NCI-H1417 treated with DMSO at 0.1 percent for 48 hours (cell line): Measurements from ENCODE around the gene SAP130.

Experiments used
- DNase-seq: peaks from one replicate; lab custom pipeline; 2025; lab: John Stamatoyannopoulos, UW

The SAP130 gene

DNA sequence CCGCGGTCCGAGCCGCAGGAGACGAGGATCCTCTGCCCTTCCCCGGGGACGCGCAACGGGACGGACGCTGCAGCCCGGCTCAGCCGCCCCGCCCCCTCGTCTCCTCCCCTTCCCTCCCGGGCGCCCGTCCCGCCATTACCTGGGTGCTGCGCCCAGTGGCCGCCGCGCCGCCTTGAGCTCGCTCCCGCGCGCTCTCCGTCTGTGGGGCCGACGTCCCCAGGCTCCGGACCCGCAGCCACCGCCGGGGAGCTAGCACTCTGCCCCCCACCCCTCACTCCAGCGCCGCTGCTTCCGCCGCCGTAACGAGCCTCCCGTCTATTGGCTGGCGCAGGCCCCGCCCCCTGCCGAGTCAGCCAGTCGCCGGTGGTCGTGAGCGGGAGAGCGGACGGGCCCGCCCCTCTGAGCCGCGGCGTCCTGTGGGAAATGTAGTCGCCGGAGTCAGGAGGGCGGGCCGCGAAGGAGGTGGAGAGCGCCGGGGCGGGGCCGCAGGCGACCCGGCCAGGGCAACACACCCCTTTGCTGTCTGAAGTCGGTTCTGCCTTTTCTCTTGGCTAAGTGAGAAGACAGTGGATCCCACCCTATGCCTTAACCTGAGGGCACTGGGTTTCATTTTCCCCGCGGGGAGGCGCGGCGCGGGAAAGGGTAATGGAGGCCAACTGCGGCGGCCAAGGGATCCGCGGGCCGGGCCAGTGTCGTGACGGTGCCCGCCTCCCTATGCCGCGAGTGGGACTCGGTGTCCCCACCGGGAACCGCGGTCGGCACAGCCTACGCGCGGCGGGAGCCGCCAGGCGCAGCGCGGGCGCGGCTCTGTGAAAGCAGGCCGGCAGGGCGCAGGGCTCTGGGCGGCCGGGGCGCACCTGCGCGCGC, at the start of gene SAP130:
Gene SAP130 (minus strand): TSS at position 259 of the 867 bp plus-strand sequence. CDS start 1,767 bp downstream, outside the sequence.
- peak; percentile 68 for DNase-seq

DNA sequence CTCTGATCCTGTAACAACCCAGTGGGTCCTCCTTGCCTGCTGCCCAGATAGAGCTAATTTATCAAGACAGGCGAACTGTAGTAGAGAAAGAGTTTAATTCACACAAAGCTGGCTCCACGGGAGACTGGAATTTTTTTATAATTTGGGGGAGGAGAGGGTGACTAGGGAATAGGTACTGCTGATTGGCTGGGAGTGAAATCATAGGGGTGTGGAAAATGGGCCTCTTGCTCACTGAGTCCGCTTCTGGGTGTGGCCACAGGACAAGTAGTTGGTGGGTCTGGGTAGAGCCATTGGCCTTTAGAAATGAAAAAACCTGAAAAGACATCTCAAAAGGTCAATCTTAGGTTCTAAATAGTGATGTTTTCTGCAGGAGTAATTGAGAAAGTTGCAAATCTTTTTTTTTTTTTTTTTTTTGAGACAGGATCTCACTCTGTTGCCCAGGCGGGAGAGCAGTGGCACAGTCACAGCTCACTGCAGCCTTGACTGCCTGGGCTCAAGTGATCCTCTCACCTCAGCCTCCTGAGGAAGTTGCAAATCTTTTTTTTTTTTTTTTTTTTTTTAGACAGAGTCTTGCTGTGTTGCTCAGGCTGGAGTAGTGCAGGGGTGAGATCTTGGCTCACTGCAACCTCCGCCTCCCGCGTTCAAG, 48.7 kb upstream of the SAP130 start:
- no peak for DNase-seq

DNA sequence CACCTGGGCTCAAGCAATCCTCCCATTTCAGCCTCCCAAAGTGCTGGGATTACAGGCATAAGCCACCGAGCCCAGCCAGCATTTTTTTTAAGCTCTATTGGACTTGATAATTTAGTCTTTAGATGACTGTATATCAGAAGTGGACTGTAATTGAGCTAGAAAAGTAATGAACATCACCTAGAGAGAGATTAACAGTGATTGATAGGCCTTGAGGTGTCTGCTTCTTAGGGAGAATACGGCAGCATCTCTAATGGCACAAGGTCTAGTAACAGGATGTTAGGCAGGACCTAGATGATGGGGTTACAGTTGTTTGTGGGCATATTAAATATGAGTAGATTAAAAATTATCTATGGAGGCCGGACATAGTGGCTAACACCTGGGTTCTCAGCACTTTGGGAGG, 45.4 kb upstream of the SAP130 start:
- no peak for DNase-seq

DNA sequence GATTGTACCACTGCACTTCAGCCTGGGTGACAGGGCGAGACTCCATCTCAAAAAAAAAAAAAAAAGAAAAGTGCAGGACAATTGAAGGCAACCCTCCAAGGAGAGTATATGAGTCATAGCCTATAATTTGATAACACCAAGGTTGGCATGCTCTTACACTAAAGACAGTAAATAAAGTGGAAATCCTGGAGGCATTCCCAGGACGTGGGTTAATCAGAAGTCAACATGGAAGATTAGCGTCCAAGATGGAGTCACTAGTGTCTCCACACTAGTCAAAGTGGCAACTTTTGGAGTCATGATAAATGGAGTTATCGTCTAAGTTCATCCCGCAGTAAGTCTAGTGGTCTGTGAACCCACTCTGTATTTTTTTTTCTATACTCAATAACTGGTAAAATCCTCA, 41.9 kb upstream of the SAP130 start:
- DNase-seq: no peak

DNA sequence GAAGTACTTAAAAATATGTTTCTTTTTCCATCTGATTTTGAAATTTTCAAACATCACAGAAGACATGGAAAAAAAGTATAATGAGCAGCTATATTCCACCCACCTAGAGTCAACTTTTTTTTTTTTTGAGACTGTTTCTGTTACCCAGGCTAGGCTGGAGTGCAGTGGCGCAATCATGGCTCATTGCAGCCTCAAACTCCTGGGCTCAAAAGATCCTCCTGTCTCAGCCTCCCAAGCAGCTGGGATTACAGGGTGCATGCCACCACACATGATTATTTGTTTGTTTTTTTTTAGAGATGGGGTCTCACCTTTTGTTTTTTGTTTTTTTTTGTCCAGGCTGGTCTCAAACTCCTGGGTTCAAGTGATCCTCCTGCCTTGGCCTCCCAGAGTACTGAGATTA, 36.5 kb upstream of the SAP130 start:
- no peak for DNase-seq

DNA sequence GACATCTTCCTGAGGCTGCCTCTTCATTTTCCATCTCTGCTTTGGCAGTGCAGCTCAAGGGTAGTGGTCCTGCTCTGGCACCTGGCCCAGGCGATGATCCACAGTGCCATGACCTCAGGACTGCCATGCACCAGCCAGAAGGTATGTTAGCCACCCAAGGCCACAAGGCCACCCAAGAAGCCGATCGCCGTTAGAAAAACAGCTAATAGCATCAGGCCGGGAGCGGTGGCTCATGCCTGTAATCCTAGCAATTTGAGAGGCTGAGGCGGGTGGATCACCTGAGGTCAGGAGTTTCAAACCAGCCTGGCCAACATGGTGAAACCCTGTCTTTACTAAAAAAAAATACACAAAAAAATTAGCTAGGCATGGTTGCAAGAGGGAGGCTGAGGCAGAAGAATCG, 34.7 kb upstream of the SAP130 start:
- no peak for DNase-seq

DNA sequence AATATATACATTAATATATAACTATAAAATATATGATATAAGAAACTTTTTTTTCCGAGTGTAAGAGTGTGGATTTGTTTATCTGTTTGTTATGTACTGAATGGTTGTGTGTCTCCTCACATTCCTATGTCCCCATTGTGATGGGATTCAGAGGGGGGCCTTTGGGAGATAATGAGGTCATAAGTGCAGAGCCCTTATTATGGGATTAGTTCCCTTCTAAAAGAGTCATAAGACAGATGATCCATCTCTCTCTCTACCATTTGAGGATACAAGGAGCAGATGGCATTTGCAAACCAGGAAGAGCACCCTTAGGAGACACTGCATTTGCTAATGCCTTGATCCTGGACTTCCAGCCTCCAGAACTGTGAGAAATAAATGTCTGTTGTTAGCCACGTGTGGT, 30.3 kb upstream of the SAP130 start:
- no peak for DNase-seq

DNA sequence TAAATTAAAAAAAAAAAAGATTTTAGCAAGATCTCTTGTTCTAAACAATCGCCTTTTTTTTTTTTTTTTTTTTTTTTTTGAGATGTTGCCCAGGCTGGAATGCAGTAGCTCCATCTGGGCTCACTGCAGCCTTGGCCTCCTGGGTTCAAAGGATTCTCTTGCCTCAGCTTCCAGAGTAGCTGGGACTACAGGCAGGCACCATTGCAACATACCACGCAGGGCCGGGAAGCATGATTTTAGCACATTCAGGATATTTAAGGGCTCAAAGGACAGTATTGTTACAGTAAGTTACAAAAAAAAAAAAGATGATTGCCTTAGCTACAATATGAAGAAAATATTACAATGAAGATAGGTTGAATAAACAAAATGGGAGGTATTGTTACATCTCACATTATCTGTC, 29.5 kb upstream of the SAP130 start:
- DNase-seq: no peak

DNA sequence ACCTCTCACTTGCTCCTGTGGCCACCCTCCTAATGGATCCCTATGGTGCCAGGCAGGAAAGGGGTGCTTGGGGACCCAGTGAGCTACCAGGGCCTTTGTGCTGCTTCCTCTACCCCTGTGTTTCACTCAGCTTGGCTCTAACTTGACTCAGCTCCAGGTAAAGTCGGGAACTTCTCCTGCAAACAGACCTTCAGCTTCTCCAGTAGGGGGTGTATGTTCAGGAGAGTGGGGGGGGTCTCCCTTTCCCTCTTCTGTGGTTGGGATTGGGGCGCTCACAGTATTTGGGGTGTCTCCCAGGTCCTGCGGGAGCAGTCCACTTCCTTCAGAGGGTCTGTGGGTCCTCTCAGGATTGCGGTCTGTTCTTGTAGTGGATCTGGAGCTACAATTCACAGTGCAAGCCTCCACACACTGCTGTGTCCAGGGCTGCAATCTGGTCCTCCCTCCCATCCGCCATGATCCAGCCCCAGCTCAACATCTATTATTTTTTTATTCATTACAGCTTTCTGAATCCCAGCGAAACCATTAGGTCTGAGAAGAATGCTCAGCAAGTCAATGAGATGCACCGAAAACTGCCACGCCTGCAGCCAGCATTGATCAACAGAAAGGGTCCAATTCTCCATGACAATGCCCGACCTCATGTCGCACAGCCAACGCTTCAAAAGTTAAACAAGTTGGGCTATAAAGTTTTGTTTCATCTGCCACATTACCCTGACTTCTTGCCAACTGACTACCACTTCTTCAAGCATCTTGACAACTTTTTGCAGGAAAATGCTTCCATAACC, 26.4 kb upstream of the SAP130 start:
- DNase-seq: no peak

DNA sequence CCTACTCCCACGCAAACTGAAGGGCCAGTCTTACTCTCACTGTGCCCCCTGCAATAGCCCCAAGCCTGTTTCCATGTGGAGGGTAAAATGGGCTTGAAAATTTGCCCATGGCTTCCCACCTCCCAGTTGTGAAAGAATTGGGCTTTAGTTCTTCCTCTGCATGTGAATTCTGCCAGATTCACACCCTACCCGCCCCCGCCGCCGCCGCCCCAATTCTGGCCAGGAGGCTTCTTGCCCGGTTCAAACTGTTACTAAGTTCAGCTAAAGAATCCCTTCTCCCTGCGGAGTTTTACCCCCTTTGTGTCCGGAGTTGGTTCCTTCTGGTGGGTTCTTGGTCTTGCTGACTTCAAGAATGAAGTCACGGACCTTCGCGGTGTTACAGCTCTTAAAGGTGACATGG, 25.5 kb upstream of the SAP130 start:
- DNase-seq: no peak

DNA sequence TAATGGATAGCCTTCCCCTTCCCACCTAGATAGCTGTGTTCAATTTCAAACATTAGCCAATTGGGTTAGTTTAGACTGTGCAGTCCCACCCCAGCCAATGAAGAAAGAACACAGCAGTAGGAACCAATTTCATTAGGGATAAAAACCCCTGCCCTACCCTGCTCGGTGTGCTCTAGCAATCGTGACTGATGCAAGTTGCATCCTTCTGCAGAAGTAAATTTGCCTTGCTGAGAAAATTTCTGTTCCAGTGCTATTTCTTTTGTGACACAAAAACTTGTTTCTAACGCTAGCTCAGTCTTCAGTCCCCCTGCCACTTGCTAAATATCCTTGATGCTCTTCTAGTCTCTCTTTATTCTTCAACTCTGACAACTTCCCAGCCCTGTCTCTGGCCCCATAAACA, 15.2 kb upstream of the SAP130 start:
- no peak for DNase-seq

DNA sequence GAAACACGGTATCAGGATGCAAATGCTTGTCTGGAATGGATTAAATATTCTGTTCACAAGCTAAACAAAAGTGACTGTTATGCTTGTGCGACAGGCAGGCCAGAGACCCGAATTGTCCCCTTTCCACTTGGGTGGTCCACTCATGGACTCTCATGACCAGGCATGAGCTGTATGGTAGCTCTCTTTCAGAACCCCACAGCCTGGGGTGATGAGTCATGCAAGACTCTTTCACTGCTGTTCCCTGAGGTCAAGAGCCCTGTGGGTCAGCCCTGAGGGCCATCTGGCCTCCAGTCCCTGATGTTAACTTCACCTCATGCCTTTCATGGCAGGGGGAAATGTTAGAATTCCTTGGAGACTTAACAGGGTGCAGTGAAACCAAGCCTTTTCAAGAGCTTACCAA, 13.7 kb upstream of the SAP130 start:
- DNase-seq: no peak

DNA sequence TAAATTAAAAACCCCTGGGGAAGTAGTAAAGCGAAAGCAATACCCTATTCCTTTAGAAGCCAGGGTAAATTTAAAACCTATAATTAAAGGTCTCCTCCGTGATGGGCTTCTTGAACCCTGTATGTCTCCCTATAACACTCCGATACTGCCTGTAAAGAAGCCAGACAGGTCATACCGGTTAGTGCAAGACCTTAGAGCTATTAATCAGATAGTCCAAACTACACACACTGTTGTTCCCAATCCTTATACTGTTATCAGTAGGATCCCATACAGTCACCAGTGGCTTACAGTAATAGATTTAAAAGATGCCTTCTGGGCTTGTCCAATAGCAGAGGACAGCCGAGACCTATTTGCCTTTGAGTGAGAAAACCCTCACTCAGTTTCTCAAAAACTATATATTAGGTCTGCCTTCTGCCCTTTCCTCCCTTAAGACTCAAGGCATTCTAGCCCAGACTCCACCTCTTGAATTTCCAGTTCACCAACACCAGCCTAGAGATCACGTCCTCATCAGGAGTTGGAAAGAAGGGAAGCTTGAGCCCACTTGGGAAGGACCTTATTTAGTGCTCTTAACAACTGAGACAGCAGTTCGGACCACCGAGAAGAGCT, 12.4 kb upstream of the SAP130 start:
- DNase-seq: no peak

DNA sequence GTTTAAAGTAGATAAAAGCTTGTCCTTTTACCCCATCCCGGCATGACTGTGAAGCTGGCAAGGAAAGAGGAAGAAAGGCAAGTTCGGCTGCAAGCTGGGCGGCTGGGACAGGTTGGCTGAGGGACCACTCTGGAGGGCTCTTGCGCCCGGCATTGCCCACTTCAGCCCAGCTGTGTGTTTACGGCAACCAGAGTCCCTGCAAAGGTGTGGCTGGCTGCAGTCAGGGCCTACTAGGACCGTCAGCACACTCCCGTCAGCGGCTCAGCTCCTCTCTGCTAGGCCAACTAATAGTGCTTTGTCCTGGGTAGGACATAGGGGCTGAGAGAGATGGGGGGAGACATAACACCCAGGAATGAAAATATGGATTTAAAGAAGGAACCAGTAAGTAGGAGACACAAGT, 11.7 kb upstream of the SAP130 start:
- DNase-seq: no peak

DNA sequence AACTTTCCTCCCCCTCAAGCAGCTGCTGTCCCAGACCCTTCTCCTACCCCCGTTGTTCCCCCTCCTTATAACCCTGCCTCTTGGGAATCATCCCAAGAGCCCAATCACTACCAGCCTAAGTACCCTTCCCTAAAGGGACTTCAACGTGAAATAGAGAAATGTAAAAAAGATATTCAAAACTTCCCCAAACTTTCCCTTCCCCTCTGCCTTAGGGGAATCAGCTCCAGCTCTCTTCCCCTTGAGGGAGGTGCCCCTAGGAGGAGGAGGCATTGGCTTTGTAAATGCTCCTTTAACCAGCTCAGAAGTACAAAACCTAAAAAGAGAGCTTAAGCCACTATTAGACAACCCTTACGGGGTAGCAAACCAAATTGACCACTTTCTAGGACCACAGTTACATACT, 10.6 kb upstream of the SAP130 start:
- no peak for DNase-seq

DNA sequence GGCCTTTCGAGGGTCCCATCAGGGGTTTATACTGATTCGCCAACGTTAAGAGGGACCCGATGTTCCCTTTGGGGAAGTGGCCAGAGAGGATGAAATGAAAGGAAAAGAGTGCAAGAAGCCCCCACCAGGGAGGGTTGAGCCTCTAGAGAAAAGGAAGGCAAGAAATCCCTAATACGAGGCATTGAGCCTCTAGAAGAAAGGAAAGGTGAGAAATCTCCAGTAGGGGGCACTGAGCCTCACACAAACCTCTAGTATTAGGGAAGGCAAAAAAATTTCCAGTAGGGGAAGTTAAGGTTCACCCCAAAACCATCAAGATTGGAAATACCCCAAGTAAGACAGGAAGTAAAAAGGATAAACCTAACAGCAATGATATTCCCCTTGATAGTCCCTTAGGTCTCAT, 9.8 kb upstream of the SAP130 start:
- DNase-seq: no peak

DNA sequence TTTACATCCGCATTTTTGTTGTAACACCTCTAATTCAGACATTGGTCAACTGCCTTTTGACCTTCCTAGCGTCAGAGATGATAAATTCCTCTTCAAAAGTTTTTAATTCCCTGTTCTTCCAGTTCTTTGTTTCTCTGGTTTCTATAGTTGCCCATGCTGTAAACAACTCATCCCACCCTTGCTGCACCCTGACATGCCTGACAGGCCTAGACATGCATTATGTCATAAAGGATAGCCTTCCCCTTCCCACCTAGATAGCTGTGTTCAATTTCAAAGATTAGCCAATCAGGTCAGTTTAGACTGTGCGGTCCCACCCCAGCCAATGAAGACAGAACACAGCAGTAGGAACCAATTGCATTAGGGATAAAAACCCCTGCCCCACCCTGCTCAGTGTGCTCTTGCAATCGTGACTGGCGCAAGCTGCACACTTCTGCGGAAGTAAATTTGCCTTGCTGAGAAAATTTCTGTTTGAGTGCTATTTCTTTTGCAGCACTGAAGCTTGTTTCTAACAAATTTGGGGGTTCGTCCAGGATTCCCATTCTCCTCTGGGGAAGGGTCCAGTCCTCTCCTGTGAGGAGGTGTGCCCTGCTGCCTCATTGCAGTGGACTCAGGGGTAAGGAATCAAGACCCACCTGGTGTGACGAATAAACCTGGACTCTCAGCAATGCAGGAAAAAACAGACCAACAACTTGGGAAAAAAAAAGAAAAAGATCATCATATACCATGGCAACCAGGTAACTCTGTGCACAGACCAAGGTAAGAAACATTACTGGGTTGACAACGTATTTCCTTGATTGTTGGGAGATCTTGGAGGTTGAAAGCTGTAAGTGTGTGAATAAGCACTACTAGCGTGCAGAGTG, 9.1 kb upstream of the SAP130 start:
- DNase-seq: no peak

DNA sequence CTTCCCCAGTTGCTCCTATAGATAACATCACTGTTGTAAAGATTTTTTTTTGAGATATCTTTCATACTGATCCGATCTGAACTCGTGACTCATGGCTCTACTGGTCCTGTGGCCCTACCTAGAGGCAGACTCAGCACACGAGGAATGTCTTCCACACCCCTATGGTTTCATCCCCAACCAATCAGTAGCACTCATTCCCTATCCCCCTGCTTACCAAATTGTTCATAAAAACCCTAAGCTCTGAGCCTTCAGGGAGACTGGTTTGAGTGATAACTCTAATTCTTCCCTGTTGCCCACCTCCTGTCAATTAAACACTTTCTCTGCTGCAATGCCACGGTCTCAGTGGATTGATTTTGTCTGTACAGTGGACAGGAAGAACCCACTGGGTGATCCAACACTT, 4.2 kb upstream of the SAP130 start:
- no peak for DNase-seq

DNA sequence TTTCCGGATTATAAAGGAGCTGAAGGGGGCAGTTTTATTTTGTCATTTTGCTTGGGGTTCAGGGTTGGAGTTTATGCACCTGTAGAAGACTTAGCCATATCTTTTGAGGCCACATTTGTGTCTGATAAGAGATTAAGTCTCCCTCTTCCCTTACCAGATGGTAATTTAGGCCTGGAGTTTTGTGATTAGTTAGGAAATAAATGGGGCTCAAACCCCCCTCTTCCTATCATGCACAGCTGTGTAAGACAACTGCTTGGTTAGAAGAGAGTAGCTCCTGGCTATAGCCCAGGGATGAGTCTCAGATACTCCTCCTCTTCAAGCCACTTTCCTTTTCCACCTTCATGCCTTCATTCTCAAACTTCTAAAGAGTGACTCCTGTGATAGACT, 802 bp upstream of the SAP130 start:
- no peak for DNase-seq

DNA sequence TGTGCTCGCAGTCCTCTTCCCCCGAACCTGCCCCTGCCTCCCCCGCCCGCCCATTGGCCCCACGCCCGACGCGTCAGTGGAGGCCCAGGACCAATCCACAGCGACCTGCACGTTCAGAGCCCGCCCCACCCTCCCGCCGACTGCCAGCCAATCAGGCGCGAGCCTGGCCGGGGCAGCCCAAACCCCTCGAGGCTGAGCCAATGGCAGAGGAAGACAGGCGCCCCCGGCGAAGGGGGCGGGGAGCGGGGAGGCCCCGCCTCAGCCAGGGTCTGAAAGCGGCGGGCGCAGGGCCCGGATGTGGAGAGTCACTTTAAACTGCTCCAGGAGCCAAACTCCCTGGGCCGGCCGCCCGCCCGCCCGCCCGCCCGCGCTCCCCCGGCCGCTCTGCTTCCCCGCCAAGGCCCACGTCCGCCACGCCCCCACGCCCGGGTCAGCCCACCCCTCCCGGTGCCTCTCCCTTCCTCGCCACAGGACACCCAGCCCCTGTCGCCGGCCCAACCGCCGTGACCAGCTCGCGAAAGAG, 520 bp downstream of the SAP130 start:
- peak; percentile 77 for DNase-seq
